NCI-H128 (cell line): ENCODE results near the gene ACTR3.

Source experiments
- DNase-seq: peaks from one replicate; lab custom pipeline; 2025; ENCODE audit not compliant: unreplicated experiment; lab: John Stamatoyannopoulos, UW

ACTR3 gene

DNA sequence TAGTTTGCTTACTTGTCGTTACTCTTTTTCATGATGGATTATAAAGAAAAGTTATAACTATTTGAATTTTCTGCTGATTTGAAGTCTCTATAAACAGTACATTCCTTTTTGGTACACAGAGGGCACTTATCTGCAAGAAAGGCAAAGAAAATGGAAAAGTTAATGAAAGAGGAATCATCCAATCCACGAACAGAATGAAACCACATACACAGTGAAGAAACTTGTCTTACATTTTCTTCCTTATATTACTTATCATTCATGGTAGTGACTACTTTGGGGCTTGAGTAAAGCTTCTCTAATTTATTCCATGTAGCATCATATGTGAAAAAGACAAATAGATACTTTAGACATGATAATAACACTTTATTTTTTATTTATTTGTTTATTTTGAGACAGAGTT is 14.8 kb upstream of the ACTR3 start:
- no peak for DNase-seq

DNA sequence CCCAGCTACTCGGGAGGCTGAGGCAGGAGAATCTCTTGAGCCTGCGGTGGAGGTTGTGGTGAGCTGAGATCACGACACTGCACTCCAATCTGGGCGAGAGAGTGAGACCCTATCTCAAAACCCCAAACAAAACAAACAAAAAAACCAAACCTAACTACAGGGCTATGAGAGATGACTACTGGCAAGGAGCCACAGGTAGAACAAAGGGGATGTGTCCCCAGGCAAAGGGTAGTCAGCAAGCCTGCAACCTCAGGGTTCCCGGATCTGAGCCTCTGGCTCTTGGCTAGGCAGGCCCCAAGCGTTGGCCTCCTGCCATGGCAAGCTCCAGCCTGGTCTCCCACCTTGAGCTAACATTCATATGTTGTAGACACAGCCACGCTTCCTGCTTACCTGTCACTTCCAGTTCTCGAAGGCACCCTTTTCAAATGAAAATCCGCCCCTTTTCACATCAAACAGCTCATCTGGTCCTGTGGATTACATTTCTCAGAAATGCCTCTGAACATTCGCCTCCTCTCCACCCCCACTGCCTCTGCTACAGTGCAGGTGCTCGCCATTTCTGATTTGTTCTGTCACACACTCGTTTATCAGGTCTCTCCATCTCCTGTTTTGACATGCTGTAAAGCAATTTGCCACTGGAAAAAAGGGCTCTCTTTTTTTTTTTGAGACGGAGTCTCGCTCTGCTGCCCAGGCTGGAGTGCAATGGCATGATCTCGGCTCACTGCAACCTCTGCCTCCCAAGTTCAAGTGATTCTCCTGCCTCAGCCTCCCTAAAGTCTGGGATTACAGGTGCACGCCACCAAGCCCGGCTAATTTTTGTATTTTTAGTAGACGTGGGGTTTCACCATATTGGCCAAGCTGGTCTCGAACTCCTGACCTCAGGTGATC is 13.1 kb upstream of the ACTR3 start:
- DNase-seq, result no peak

- no peak for DNase-seq
These were observed 11.9 kb upstream of the ACTR3 start for GRCh38 chr2:113877711-113878598.

DNA sequence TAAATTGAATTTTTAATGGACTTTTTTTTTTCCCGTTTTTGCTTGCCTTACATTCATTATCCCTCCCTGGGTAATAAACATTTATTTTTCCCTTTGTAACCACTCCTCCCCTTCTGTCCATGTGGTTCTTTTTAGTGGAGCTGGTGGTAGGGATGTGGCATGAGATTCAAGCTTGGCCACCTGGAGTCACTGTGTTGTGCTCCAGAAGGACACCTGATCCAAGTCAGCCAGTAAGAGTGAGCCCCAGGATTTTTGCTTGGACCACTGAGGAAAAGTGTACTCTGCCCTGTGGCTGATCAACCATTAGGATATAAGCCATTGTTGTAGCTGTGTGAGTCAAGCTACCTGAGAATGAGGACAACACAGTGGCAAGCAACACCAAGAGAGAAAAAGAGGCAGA is 11.1 kb upstream of the ACTR3 start:
- no peak for DNase-seq

DNA sequence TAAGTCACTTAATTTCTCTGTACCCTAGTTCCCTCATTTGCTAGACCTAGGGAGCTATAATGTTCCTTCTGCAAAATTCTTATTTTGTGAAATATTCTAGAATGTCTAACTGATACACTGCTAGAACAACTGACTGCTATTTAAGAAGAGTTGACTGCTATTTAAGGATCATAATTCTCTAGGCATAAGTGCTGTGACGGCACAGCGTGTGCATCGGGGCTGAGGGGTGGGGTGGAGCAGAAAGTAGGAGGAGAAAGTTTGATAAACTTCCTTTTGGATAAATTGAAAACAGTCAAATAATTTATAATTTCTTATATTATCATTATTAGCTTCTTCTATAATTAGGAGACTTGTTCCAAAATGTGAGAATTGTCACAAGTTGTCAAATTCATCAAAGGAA is 10.4 kb upstream of the ACTR3 start:
- DNase-seq, result no peak

DNA sequence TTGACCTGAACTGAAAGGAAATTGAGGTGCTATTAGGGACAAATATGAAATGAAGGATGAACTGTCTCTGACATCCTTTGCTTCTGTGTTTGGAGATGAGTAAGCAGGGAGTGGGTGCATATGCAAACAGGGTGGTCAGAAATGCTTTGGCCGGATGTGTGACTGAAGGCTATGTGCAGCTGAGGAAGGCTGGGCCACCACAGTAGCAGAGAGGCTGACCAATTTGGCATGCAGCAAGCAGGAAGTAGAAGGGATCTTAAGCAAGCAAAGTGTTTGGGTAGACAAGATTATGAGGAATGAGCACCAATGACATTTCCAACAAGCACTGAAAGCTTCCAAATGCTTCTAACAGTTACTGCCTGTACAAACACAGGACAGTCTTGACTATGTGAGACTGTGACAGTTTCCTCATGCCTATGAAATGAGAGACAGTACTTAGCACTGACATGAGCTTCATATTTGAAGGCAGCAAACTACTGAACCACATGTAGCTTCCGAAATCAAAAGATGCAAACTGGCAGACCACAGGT is 3.3 kb upstream of the ACTR3 start:
- no peak for DNase-seq

GRCh38 chr2:113887009-113887792 is 2.7 kb upstream of the ACTR3 start:
- DNase-seq, result no peak

DNA sequence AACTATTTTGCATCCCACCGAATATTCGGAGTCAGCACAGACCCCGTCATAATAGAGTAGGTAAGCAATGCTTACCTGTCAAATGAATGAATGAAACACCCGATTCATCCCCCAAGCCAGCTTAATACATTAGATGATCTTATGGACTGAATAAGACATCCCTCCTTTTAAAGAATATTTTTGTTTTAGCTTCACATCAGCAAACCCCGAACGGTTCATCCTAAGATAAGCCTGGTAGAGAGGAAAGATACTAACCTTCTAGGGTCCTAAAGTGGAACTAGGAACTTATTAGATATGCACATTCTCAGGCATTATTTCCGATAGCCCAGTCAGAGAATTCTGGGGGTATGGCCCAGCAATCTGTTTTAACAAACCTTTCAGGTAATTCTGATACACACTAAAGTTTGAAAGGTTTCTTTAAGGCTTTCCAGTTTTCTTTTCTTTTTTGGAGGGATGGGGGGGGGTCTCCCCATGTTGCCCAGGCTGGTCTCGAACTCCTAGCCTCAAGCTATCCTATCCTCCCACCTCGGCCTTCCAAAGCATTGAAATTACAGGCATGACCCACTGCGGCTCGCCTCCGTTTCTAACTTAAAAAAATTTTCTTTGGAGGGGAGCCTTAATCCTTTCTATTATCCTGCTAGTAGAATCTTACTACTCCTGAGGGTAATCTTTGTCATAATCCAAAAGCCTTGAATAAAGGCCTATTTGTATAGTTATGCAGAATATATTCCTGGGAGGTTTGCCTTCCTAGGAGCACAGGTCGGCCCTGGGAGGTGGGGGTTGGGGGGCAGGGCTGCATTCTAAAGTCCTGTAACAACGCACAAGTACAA is 1.0 kb upstream of the ACTR3 start:
- DNase-seq, result no peak

- DNase-seq, result no peak
These were observed 655 bp downstream of the ACTR3 start for GRCh38 chr2:113890253-113891235.

DNA sequence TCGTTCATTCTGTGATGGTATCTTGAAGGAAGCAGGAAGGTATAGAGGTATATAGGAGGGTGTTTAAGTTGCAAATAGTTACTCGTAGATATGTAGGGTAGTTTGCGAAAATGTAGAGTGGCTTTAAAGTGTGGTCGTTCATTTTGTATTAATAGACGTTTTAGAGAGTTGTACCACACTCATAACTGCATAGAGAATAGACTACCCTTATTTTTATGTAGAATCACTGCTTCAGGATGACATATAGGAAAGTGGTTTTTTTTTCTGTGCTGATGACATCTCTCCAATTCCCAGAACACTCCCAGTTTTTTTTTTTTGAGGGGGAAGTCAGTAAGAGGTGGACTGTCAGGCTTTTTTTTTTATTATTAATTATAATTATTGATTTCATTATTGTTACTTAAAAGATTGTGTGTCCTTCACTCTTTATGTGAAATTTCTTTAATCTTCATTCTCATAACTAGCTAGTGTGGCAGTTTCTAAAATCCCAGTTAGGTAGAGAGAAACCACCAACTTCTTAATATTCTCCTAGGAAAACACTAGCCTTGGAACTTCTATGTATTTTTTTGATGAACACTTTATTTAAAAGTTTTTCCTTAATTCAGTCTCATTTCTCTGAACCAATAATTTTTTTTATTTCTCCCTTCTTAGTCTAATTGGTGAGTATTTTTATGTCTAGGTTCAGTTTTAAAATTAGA is 1.5 kb downstream of the ACTR3 start:
- DNase-seq, result no peak

GRCh38 chr2:113892004-113892710 is 2.3 kb downstream of the ACTR3 start:
- DNase-seq, result no peak

DNA sequence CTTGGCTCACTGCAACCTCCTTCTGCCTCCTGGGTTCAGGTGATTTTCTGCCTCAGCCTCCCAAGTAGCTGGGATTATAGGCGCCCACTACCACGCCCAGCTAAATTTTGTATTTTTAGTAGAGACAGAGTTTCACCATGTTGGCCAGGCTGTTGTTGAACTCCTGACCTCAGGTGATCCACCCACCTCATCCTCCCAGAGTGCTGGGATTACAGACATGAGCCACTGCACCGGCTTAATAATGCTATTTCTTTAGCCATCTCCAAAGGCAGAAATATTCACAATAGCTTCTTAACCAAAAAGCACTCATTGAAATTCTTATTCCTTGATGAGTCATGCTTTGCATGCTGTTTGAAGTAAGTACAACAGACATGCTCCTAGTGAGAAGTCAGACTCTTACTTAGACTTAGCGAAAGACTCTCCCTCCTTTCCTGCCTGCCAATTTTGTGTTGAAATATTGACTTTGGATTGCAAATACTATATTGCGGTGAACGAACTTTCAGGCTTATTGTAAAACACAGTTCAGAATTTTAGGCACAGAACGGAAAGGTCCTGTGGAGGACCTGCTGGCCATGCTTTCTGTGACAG is 4.4 kb downstream of the ACTR3 start:
- no peak for DNase-seq

GRCh38 chr2:113895301-113895700 is 5.4 kb downstream of the ACTR3 start:
- DNase-seq, result no peak

GRCh38 chr2:113895819-113896563 is 6.1 kb downstream of the ACTR3 start:
- DNase-seq, result no peak

DNA sequence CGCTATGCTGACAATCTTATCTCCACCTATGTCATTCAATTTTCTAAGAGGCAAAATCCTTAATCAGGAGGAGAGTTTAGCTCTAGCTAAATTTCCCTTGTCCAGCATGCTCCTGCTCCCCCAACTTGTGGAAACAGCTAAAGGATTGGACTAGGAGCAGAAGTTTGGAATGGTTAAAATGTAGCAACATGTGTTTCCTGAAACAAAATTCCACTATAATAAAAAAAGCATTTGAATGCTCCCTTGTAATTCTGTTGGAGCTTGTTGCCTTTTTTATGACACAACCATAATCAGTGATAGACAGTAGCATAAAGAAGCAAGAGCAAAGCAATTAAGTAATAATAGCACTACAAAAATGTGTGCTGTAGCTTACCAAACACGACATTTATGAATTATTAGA is 6.9 kb downstream of the ACTR3 start:
- no peak for DNase-seq

GRCh38 chr2:113898081-113898480 is 8.2 kb downstream of the ACTR3 start:
- no peak for DNase-seq

- no peak for DNase-seq
These were observed 9.3 kb downstream of the ACTR3 start for GRCh38 chr2:113899166-113899565.
